Activated CD4-positive, alpha-beta T cell treated with anti-CD3 and anti-CD28 coated beads, Interleukin-2, Interleukin-4, amounts not matched to agents 100 ng/mL and 50 ng/mL, durations not matched to agents 16 hours and 8 hours (primary cell): ENCODE results near the gene MUL1.

Experiments
- DNase-seq: peaks from one replicate; pipeline ENCODE4 v3.0.0-alpha.2; 2020; ENCODE audit warnings: low spot score

Gene MUL1

DNA sequence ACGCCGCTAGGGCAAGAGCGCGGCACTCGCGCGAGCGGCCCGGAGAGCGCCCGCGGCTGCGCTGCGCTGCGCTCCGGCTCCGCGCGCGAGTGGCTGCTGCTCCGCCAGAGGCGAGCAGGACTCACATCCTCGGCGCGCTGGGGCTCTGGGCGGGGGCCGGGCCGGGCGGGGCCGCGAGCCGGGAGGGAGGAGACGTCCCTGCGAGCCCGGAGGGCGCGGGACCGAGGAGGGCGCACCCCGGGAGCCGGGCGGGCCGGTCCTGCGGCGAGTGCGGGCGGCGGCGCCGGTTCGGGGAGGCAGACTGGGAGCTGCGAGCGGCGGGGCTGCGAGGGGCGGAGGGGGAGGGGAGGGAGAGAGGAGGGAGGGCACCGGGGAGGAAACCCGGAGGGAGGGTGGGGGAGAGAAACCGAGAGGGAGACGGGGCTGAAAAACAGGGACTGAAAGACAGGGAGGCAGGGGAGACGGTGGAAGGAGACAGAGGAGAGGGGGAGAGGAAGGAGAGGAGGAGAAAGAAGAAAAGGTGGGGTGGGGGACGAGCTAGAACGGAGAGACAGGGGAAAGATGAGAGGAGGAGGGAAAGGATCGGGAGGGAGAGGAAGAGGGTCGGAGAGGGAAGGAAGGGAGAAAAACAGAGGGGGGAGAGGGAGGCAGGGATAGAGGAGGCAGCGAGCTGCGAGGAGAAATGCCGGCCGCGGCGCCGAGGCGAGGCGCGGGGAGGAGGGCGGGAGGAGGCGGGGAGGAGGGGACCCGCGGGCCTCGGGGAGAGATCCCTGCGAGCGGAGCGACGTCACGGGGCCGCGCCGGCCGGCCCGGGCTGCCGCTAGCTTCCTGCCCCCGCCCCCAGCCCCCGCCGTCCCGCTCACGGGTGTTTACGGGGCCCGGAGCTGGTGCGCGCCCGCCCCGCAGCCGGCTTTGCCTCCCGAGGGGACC is 22.2 kb downstream of the MUL1 start, which contains the start of gene CAMK2N1:
CAMK2N1 (minus strand) TSS at position 684 of the 930 bp plus-strand sequence. CDS start 831 bp downstream, outside the sequence.
- DNase-seq, result peak; percentile 15

DNA sequence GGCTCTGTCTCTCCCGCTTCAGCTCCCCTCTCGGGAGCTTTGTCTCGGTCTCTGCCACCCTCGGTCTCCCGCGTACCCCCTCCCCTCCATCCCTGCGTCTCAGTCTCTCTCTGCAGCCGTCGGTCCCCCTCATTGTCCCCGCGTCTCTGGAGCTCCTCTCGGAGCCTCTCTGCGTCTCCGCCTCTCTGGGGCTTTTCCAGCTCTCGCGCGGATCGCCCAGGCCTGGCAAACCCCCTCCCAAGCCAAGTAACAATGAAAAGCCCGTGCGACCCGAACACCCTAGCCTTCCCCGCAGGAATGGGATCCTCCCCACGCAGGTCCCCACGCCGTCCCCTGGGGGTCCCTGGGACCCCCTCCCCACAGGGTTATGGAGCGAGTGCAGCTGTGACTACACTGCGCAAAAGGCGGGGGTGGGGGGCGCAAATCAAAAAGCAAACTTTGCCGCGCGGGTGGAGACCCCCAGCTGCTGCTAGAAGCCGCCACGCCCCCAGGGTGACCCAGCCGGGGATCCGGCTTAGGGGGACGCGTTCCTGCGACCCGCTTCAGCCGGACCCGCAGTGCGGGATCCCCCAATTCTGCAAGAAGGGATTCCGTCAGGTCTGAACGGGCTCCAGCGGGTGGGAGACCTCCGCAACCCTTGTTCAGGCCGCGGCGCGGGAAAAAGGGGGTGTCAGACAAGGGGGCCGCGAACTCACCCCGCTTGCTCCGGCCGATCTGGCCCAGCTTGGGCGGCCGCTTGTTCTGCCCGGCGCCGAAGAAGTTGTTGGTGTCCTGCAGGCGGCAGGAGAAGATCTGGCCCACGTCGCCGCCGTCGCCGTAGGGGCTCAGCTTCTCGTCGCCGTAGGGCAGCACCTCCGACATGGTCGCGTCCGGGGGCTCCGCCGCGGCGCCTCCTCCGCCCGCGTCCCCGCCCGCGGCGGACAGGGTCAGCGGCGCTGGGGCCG is 23.2 kb downstream of the MUL1 start:
- DNase-seq, result no peak

DNA sequence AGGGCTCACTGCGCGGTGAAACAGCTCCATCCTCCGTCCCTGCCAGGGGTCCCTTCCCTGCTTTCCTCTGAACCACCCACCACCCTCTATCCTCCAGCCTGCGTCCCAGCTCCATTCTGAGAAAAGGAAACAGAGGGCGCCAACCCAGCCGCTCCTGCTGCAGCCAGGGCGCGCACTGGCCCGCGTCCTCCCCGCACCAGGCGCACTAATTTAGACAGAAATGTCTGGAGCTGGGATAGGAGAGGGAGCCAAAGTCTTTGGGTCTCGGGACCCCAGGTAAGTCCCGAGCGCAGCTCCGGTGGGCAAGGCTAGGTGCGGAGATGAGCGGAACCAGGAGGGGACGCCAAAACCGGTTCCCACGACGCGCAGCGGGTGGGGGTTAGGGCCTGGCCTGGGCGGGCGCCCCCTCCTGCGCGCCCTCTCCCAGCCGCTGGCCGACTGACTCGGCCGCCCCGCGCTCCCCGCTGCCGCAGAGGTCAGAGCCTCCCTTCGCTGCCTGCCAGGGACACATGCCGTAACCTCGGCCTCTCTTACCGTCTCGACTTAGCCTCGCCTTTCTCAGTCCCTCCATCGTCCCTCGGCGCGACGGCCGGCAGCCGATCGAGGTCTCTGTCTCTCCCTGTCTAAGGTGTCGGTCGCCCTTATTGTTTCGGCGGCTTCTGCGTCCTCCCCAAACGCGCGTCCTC is 24.0 kb downstream of the MUL1 start:
- DNase-seq, result no peak

DNA sequence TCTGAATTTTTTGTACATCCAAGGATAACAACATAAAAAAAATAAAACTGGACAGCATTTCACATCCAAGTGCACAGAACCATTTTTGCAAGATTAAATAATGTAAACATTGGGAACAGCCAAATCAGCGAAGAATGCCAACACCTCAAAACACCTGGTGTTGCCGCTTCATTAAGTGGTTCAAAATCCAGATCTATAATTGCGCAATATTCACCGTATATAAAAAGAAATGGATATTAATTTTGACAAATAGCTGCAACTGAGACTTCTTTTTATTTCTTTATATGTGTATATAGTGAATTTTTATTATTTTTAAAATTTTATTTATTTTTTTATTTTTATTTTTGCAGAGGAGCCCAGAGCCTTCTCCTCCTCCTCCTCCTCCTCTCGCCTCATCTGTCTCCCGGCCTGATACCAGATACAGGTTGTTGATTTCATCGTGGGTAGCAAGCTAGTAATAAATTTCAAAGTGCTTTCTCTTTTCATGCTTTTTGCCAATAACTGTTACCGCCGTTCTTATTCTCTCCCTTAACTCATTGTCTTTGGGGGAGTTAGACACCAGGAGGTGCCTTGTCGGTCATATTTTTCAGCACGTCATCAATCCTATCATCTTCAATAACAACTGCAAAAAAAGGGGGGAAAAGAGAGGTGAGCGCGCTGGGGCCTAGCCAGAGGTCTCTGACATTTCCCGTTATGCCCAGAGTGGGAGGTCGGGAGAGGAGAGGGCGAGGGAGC is 24.7 kb downstream of the MUL1 start:
- DNase-seq, result no peak

DNA sequence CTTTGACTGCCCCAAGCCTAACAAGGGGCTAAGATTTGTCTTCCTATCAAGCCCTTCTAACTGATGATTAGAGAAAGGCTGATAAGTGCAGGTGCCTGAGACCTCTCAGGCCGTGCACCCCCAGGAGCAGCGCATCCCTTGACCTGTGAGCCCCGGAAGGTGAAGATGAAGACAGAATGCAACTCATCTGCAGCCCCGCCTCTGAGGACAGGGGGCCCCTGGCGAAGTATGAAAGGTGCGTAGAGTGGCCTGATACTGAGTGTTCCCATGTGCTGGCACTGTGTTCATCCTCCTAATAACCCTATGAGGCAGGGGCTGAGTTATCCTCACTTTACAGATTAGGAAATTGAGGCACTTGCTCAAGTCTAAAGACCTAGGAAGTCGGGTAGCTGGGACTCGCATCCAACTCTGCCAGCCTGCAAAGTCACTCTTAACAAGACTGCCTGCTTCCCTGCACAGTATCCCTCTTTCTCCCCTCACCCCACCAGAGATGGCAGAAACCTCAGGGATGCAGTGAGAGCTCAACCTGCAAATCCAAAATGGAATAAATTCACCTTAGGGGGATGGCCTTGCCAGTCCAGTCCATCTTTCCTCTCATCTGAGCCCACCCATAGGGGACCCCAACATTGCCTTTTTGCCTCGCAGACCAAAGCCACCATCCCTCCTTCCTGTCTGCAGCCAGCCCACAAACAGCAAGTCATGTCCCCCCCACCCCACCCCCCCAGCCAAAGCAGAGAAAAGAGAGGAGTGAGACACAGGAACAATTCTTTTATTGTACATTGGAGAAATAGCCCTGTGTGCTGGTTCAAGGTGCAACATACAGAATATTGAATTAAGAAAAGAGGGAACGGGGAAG is 26.1 kb downstream of the MUL1 start:
- no peak for DNase-seq

DNA sequence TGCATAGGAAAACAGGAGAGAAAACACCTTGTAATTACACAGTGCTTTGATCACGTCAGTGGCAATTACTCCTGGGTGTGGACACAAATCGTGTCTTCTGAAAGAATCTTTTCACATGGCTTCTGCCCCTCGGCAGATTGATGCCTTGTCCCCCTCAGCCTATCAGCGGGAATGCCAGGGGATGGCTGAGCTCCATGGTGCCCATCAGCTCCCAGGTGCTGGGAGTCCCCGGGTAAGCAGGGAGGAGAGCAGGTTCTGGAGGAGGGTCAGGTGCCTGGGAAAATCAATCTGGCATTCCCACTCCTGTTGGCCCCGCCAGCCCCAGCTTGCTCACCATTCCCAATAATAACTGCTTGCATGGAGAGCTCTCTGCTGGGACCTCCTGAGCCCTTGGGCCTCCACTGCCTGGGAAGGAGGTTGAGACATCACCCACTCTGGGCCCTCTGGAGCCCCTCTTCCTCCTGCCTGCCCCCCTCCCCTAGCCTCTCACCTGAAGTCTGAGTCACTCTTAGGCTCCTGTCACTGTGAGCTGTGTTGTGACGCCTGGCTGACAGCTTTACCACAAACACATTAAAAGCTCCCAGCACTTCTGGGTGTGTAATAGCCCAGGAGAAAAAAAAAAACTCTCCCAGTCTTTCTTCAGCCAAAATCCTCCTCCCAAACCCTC is 26.9 kb downstream of the MUL1 start:
- no peak for DNase-seq

DNA sequence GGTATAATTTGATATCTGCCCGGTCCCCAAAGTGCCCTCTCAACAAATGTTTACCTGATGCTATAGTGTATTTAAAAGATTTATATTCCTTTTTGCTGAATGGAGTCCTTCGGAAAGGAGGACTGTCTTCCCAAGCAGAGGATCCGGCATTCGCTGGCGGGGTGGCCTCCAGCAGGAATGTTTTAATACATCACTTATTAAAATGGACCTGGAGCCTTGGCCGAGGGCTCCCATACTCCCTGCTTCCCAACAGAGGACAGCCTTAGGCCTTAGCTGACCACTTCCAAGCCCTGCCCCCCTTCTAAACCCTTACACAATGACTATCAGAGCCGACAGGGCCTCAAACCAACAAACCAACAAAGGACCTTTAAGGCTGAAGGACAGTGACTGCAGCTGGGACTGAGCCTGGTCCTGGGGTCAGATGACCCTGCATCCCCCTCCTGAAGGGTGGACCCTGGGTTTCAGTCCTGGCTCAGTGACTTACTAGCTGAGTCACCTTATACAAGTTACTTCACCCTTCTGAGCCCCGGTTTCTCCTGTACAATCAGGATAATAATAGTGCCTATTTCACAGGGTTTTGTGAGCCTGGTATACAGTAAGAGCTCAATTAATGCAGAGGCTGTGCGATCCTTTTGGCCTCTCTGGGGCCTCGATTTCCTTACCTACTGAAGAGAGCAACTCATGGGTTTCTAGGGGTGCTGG is 27.6 kb downstream of the MUL1 start:
- no peak for DNase-seq

DNA sequence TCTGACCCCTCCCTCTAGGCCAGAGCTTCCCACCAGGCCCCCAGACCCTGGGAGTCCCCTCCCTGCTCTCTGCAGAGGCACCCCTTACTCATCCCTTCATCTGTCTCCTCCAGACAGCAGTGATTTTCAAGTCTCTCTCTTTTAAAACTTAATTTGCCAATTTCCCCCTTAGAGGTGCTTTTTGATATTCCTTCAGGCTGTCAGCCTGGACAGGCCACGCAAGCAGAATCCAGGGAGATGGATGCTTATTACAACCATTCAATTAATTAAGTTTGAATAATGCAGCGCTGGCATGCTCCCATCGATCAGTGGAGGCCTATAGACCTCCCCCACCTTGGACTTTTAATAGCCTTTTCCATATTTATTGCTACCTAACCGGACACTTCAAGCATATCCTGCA is 28.1 kb downstream of the MUL1 start:
- DNase-seq, result no peak

DNA sequence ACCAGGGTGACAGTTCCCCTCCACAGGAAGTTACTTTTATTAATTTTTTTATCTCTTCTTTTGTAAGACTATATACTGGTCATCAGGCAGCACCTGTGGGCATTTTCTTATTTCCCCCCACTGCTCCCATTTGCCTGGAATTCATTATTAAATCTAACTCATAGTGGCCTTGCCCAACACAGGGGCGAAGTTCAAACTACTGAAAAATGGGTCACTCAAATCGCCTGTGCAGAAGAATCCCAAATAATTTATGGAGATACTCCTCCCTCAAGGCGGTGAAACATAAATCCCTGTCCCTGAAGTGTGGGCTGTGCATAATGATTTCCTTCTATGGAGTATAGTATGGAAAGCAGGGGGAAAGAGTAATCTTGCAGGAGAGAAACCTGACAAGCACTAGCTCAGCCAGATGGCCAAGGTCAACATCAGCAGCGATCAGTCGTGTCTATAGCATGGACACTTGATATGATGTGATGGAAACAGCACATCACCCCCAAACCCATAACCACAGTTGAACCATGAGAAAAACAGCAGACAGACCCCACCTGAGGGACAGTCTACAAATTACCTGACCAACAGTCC is 29.8 kb downstream of the MUL1 start:
- no peak for DNase-seq

DNA sequence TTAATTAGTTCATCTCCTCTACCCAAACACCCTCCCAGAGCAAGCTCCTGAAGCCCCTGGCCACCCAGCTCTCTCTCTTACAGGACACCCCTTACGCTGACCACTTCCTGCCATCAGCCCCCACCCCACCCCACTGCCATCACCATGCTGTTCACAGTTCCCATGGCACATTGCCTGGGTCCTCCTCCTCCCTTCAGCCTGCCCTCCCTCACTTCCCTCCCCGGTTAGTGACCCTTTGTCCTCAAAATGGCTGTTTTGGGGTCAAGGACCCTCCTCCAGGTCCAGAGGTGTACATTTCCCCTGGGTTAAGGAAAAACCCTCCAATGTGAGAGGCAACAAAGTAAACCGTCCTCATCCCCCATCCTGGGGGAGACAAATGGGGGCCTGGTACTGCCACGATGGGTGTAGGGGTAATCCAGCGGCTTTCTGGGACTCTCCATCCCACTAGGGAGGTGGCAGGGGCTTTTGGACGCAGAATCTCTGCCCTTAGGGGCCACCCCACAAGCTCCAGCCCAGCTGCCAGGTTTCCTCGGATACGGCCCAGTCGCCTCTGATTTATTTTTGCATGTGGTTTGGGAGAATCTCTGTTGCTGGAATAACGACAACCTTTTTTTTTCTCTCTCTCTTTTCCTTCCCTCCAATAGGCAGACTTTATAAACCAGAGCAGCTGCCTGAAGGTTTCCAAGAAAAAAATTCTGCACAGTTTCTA is 30.4 kb downstream of the MUL1 start:
- no peak for DNase-seq

DNA sequence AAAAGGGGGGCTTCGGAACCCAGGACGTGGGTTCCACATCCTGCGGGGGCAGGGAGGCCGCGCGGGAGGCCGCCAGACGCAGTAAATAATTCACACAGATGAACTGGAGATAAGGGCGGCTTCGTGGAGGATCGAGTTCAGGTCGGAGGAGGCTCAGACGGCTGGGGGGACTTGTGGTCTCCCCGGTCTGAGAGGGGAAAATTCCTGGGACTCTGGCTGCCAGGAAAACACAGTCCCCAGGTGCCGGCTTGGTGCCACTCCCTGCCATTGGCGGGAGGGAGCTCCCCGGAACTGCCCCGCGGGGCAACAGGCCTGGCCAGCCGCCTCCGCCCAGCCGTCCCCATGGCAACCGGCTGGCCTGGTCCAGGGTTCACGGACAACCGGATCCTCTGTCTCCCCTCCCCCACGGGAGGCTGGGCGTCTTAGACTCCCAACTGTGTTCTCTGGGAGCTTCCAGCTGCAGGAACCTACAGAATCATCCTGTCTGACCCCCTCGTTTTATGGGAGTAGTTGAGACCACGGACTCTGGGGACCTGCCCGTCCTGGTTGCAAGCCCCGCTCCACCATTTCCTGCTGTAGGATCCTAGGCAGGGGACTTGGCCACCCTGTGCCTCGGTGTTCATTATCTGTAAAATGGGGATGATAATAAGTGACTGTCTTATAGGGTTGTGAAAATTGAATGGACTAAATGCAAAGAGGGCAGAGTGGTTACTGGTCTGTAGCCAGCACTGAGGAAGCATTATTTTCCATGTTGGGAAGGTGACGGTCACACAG is 31.5 kb downstream of the MUL1 start:
- DNase-seq, result no peak

DNA sequence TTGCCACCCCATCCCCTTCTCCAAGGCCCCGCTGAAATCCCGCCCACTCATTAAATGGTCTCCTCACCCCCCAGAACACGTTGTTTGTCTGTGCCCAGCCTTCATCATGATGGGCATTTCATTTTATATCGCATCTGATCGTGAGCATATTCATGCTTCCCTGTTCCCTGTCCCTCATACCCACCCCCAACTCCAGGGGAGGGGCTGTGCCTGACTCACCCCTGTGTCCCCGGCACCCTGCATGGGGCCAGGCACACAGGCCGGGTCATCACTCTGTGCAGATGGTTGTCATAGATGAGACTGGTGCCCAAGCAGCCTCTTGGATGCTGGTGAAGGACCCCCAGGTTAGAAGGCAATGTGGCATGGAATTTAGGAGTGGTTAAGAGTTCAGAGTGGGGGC is 33.0 kb downstream of the MUL1 start:
- DNase-seq, result no peak

DNA sequence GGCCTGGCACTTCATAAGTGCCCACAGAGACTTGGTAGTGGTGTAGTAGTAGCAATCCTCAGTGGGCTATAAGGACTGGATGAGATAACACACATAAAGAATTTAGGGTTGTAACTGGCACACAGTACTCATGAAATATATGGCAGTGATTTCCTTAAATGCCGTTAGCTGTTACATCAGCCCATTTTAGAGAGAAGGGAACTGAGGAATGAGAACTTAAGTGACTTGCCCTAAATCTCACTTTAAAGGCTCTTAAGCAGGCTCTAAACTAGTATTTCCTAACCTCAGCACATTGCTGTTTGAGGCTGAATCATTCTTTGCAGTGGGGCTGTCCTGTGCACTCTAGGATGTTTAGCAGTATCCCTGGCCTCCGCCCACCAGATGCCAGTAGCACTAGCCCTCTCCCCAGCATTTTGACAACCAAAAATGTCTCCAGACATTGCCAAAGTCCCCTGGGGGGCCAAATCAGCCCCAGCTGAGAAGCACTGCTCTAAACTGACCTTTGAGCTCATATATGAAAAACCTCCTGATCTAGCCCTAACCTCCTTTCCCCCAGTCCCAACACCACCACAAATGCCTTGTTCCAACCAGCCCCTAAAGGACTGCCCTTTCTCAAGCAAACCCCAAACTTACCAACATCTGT is 33.5 kb downstream of the MUL1 start:
- DNase-seq, result no peak

DNA sequence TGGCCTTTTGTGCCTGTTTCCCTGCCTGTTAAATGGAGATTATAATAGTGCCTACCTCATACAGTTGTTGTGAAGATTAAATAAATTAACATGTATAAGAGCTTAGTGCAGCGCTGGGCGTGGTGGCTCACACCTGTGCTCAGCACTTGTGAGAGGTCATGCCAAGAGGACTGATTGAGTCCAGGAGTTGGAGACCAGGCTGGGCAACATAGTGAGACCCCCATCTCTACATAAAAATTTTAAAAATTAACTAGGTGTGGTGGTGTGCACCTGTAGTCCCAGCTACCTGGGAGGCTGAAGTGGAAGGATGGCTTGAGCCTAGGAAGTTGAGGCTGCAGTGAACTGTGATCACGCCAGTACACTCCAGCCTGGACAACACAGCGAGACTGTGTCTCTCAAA is 34.1 kb downstream of the MUL1 start:
- no peak for DNase-seq

DNA sequence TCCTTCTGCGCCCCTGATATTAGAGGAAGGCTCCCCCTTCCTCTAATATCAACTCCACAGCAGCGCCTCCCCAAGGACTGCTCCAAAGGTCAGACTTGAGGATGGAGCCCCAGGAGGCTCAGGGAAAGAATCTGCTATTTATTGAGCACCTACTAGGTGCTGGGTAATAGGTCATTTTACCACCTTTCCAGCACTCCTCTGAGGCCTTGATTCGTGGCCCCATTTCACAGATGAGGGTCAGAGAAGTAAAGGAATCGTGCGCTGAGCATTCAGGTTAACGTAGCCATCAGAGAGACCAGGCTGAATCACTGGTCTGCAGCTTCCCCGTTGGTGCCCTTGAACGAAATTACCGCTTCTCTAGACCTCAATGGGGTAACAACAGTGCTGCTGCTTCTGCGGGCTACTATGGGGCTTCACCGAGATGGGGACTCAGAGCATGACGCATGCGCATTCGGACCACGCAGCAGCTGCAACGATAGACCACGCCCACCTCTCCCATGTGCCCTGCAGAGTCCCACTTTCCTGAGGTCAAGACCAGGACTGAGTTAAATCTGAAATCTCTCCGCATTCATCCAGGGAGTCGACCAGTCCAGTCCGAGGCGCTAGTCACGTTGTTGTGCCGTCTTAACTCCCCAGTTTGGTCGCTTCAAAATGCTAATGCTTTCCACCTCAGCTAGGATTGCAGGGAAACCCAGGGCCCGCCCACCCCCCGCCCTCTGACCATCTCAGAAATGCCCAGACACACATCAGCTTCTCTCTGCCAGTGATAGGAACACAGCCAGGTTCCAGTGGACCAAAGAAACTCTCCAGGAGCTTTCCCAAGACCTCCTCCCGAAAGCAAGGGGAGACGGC is 34.9 kb downstream of the MUL1 start:
- DNase-seq, result peak; percentile 7

DNA sequence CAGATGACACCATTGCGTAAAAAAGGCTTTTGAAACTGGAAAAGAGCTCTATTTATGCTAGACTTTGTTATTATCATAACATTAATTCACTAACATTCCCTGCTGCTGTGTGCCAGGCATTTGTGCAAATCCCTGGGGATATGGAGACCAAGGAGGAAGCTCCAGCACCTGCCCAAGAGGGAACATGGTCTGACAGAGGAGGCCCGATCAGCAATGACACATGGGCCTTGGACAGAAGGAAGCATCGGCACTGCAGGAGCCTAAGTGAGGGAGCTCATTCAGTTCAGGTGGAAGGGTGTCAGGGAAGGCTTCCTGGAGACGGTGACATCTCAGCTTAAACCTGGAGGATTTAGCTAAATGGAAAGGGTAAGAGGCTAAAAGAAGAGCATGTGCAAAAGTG is 35.8 kb downstream of the MUL1 start:
- no peak for DNase-seq
